ENCODE data around the gene CABLES2.

CABLES2 gene

DNA sequence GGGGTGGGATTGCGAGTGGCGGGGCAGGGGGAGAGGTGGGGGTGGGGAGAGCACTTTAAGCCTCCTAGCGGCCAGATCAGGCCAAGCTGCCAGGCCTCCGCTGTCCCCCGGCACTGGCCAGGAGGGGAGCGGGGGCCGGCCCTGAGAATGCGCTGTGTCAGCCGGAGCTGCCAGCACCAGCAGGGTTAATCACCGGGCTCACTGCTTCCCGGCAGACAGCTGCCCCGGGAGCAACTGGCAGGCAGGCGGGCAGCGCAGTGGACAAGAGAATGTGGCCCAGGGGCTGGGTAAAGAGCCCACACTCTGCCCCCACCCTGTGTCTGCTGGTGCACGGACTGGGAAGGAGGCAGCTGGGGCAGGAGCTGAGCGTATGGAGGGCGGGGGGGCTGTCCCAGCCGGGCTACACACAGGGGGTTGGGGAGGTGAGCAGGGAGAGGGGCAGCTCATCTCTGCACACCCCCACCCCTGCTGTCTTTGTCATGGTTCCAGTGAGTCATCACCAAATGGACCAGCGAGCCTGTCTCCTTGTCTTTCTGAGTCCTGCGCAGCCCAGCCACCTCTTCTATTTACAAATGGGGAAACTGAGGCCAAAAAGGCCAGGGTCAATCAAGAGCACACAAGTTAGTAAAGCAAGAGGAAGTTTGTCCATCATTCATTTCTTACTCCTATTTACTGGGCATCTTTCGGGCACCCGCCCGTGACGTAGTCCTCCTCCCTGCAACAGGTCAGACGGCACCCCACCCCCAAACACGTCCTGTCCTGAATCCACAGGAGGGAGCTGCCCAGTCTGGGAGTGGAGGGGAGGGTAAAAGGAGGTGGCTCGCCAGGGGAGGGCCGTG, 37.9 kb downstream of the CABLES2 start:
- peak; percentile 81 for DNase-seq

DNA sequence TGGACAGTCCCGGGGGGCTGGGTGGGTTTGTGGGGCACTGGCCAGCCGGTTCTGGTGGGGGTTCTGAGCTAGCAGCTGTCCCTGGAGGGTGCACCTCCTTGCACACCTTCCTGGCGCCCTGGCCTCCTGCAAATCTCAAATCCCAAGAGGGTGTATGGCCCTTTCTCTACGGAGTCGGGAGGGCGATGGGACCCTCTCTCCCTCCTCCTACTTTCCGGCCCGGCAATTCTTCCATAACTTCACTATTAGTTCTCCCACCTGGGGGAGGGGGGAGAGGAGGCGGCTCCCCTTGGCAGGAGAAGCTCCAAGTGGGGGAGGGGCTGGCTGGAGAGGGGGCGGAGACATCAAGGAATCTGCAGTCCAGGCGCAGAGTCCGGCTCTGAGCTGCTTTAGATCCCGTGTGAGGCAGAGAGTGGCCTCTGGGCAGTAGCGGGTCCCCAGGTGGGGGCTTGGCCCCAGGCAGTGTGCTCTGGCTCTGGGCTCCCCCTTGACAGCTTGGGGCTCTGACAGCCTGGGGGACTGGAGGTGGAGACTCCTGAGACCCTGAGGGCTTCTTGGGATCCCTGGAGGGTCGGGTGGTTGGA, 38.6 kb downstream of the CABLES2 start:
- peak; percentile 57 for DNase-seq

- DNase-seq = peak; percentile 79
Observed at GRCh38 chr20:62367633-62368391, 39.3 kb downstream of the CABLES2 start.

DNA sequence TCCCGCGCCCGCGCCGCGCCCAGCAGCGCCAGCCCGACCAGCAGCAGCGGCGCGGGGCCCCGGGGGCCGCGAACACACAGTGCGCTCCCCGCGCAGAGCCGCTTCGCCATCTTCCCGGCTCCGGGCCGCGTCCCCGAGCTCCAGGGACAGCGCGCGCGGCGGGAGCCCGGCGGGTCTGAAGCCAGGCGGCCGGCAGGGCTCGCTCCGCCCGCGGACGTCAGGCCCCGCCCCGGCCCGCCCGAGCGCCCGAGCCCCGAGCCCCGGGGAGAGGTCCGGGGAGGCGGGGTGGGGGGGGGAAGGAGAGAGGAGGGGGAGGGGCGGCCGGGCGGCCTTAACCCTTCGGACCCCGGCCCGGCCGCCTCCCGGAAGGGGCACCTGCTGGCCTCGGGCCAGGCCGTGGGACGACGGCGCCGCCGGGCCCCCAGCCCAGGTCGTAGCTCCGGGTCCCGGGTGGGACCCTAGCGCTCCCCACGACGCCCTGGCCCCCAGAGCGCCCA, 39.9 kb downstream of the CABLES2 start, which contains the start of gene LAMA5:
Gene LAMA5, minus strand, starts transcription at position 177 of the 497 bp plus-strand sequence. Its CDS starts 67 bp downstream, at position 110.
- no peak for DNase-seq

DNA sequence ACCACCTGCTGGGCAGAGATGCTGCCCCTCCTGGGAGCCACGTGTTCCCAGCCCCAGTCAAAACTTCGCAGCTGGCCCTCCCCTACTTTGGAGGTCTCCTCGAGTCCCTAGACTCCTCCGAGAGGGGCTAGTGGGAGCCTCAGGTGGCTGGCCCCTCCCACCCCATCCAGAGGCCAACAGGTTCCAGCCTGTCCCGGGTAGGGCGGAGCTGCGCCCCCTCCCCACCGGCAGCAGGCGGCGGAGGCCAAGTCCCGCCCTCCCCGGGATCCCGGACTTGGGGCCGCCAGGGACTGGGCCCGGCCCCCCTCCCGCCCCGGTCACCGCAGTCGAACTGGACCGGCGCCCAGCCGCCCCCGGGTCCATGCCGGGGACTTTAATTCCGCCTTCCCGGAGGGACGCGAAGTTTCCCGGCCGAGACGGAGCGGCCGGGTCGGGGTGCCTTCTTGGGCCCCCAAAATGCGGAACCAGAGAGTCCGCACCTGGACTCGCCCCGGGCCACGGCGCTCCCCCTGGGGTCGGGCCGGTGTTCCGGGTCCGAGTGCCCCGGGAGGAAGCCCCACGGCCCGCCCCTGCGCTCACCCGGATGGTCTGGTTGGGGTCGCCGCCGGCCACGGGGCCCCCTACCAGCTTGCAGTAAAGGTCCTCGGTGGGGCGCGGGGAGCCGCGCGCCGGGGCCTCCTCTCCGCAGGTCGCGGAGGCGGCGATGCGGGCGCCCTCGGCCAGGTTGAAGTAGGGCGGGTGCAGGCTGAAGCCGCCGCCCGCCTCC, 40.5 kb downstream of the CABLES2 start:
- DNase-seq = no peak

GRCh38 chr20:62365814-62366369, 41.2 kb downstream of the CABLES2 start:
- DNase-seq = no peak

DNA sequence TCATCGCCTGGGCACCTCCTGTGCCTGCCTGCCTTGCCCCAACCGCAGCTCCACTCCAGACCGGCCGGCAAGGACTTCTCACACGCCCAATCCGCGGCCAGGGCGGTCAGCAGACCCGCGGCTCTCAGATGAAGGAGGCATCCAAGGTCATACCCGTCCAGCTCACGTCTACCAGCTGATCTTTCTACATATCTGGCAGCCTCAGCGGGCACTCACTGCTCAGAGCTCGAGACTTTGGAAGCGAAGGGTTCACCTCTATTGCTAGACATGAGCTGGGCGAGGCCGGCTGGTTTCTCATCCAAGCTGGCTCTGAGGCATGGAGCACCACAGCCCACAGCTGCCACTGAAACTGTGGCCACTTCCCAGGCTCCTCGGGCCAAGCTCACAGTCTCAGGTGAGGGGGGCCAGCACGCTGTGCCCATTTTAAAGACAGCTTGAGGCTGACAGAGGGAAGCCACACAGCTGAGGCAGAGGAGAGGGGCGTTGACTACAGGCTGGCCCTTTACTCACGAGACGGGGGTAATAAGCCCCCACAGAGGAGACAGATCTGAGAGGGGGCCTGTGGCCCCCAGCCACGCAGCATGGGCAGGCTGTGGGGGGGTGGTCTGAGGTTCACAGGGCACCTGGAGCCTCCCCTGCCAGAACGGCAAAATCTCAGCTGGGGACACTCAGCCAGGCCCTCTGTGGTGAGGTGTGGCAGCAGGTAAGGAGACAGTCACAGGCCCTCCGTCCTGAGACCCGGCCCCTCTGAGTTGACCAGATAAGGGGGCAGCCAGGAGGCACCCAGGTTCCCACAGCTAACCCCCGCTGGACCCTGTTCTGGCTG, 42.0 kb downstream of the CABLES2 start:
- DNase-seq = no peak

DNA sequence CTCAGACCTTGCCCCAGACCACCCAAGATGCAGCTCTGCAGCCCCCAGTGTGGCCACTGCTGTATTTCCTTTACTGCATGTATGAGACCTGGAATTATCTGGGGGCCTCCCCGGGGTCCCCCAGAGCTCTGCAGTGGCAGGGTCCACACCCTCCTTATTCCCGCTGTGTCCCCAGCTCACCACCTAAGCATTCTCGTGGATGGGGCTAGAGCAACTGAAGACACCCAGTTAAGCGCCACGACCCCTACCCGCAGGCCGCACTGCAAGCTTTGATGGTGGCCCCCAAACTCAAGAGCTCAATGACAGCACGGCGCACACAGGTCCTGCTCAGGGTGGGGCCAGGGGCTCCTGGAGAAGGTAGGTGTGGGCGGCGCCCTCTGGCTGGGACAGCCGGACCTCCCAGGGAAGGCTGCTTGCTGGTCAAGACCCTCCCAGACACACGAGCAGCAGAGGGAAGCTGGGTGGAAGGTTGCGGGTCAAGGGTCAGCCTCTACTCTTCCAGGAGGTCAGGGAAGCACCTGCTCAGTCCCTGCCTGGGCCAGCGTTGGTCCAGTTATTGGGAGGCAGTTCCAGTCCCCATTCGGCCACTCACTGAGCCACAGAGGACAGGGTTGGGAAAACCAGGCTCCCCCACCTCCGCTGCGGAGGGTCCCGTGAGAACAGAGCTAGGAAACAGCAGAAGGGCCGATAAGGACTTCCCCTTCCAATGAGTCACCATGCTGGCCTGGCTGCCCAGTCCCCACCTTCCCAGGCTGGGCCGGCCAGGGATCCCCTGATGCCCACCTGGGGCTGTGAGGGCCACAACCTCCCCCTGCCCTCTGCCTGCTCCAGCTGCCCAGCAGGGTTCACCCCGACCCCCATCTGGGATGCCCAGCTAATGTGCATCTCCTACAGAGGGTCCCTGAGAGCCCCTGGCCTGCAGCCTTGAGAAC, 42.9 kb downstream of the CABLES2 start:
- no peak for DNase-seq

- no peak for DNase-seq
Observed at GRCh38 chr20:62362991-62363919, 43.8 kb downstream of the CABLES2 start.

DNA sequence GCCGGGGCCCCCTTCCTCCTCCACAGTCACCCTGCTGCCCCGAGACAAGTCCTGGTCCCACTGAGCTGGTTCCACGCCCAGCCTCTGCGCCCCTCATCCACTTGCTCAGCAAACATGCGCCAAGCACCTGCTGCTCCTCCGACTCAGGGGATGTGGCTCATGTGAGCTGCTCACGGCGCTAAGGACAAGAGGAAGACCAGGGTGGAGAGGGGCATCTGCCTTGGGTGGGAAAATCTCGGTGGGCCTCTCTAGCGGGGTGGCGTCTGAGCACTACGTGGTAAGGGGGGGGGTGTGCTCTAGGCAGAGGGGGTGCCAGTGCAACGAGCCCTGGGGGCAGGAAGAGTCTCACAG, 44.5 kb downstream of the CABLES2 start:
- no peak for DNase-seq

GRCh38 chr20:62361799-62362589, 45.1 kb downstream of the CABLES2 start:
- DNase-seq = no peak

DNA sequence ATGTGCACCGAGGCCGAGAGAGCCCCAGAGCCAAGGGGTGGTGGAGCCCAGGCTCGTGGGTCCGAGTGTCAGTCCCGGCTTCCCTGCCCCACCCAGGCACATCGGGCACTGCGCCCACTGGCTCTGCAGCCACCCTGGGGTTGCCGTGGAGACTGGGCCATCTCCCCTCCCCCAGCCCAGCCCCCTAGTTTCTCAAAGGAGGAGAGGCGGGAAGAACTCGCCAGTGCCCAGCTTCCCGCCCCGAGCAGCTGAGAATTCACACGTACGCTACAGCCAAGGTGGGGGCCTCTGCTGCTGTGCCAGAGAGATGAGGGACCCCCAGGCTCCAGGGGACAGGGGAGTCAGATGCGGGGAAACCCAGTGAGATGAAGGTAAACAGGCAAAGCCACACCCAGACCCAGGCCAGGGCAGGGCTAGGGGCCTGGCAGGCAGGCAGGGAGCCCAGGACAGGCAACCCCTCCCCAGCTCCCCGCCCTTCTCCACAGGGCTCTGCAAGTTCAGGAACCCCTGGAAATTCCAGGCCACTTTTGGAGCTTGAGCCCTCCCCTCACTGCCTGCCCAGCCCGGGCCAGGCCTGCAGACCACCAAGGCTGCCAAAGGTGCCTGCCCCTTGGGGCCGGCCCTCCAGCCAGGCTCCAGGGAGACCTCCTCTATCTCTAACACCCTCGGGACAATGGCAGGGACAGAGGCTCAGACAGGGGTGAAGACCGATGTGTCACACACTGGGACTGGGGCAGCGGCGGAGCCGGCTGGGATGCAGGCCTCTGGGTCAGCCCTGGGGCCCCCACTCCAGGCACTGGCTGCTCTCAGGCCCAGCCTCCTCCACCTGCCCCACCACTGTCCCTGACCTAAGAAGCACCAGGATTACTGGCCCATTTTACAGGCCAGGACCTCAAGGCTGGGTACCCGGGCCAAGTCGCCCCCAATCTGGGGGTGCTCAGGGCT, 46.0 kb downstream of the CABLES2 start:
- DNase-seq = no peak

GRCh38 chr20:62359491-62360121, 47.5 kb downstream of the CABLES2 start:
- DNase-seq = no peak

DNA sequence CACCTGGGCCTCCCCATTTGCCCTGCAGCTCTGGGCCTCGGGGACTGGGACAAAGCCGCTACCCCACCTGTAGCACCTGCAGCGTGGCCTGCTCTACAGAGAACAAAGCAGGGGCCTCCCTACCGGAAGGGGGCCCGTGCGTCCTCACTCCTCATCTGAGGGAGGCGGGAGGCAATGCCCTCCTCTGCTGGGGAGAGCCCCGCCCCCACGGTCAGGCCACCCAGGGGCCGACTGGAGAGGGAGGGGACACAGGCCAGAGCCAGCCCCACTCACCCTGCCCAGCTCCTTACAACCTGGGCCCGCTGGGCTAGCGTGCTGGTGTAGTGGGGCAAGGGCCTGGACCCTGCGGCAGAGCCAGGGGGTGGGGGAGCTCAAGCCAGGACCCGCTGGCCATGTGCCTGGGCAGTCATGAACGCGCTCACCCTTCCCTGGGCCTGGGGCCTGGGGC, 48.0 kb downstream of the CABLES2 start:
- peak; percentile 49 for DNase-seq

GRCh38 chr20:62358171-62359042, 48.7 kb downstream of the CABLES2 start:
- DNase-seq = peak; percentile 68
